Tongue (tissue), 2 donors: ENCODE data around the gene CERS6. TPM values are rescaled to one million over a fixed set of nuclear protein-coding genes. Genes with fewer than 3 reads are reported as not detected.

Experiments used
- DNase-seq: peaks from one replicate; pipeline ENCODE4 v3.0.0-alpha.2; 2015
- total RNA-seq: library from RNA; depleted of rRNA; stranded (reverse); fragments of >200 nt; gene quantifications from one replicate; pipeline ENCODE4 v1.2.3, GENCODE V29; 2014

Gene CERS6
- total RNA-seq, 1 donor from 2014 or later: 49.6 TPM

GRCh38 chr2:168602846-168603401 is 146.9 kb downstream of the CERS6 start:
- no peak for DNase-seq

DNA sequence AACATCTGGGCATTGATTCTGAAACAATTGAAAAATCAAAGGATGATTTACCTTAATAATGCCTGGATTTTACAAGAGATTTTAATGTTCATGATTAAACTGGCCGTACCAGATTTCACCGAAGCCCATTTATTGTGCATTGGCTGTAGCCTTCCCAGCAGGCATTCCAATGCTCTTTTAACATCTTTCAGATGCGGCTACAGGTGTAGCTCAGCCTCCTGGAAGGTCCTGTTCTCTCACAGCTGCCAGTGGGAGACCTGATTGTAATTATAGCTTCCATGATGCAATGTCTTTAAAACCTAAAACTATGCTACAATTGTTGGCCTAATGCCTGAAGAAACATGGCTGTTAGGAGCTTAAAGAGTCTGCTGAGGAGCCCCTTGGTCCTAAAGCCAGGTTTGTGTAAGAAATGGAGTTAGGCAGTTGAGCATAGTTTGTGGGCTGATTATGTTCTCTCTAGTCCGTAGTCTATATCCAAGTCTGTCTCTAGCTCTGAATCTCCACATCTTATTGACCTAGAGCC is 147.4 kb downstream of the CERS6 start:
- peak; percentile 52 for DNase-seq

GRCh38 chr2:168604252-168604651 is 148.2 kb downstream of the CERS6 start:
- no peak for DNase-seq

GRCh38 chr2:168607992-168608391 is 151.9 kb downstream of the CERS6 start:
- DNase-seq: no peak

- no peak for DNase-seq
Measured at GRCh38 chr2:168608796-168609195, 152.7 kb downstream of the CERS6 start.

DNA sequence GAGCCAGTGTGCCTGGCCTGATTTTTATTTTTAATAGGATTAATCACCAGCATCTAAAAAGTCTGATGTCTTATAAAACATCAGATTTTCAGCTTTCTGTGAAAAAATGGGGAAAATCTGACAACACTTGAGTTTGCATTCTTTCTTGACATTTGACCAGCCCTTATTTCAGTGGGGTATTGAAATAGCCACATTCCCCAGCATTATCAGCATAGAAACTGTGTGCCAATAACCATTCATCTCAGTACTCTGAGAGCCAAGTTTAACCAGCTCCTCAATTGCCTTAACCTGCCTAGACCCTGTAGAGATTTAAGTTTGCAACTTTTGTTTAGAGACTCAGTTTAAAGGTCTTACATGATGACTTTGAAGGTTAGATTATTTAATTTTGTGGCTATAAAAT is 155.0 kb downstream of the CERS6 start:
- DNase-seq: no peak

DNA sequence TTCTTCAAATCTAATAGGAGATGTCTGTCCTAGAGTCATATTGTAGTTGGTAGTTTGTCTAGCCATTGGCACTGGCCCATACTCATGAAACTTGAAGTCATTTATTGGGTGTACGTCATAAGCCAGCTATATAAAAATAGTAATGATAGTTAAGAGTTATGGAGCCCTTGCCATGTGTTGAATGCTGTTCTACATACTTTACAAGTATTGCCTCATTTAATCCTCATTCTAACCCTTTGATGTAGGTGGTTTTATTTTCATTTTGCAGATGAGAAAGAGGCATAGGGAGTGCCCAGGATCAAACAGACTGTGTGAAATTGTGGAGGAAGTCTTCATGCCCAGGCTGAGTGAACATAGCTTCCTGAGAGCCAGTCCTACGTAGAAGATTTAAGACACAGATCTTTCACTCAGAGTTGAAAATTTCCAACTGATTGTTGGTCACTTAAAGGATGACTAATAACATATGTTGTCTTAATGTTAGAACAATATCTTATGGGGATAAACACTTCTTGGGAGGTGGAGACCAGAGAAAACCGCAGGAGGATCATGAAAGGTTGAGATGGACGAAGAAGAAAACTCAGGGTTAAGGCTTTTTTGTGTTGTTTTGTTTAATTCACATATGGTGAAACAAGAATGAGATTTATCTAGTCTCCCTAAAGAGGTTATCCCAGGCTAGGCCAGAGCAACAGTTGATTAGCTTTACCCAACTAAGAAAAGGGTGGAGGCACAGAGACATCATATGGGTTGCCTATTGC is 156.0 kb downstream of the CERS6 start:
- no peak for DNase-seq

DNA sequence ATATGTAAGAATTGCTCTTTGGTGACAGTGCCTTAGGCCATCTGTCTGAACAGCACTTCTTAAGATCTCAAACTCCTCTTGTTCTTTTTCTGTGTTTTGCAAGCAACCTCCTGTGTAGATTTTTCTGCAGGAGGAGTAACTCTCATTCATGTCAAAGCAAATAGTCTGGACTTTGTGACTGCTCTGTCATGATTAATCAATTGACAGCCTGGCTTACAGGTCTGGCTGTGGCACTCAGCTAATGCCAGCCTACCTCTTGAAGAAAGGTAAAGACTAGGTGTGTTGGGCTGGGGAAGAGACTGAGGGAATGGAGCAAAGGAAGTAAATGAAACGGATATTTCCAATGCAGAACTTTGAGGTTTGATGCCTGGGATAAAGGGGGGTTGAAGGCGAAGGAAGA is 156.6 kb downstream of the CERS6 start:
- no peak for DNase-seq

DNA sequence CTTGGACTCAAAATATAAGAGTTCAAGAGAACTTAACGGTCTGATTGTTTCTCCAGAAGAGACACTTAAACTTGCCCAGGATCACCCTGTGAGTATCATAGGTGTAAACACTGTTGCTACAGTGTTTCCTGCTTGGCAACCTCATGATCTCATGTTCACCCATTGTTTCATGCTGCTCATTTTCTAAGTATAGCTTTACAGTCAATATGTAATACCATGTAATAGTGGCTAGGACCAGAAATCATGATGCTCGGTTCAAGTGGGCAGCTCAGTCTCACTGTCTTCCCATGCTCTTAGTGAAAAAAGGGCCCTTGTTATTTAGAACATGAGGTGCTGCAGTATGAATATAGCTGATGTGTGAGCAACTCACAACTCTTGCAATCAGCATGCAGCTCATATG is 157.5 kb downstream of the CERS6 start:
- no peak for DNase-seq

GRCh38 chr2:168614172-168615018 is 158.3 kb downstream of the CERS6 start:
- no peak for DNase-seq

DNA sequence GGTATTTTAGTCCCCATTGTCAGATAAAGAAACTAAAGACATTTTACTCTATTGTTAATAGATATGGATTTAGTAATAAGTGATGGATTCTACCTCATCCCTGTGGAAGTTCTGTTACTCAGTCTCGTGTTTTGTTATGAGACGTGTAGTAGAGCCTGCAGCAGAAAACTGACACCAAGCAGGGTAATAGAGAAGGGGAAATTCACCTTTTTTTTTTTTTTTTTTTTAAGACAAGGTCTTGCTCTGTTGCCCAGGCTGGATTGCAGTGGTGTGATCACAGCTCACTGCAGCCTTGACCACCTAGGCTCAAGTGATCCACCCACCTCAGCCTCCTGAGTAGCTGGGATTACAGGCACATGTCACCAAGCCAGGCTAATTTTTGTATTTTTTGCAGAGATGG is 164.5 kb downstream of the CERS6 start:
- no peak for DNase-seq

DNA sequence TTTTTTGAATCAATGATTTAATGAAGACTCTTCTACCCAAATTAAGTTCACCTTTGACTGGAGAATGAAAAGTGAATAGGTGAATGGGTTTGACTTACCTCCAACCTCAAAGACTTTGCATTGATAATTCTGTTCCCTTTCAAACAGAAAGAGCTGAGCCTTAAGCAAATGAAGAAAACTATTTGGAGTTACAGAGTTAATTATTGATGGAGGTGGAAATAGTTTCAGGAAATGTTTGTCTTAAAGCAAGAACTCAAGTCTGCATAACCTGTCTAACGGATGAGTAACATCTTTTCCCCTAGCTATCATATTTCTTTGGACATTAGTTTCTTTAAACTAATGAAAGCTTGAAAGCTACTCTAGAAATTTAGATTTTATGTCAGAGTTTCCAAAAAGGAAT is 166.5 kb downstream of the CERS6 start:
- DNase-seq: no peak

- no peak for DNase-seq
Measured at GRCh38 chr2:168624028-168624427, 168.0 kb downstream of the CERS6 start.

DNA sequence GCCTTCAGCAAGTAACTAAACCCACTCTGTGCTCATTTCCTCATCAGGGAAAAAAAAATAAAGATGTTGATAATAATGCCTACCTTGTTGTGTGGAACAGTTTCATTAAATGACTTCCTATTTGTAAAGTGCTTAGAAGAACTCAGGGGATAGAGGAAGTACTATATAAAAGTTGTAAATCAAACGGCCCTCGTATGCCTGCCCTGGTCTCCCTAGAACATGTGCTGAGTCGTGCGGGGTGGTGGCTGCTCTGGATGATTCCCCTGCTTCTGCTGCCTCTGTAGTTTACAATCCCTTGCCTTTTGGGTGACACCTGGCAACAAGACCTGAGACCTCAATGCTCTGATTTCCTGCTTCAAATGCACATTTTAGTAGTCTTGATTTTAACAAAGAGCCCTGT is 170.0 kb downstream of the CERS6 start:
- DNase-seq: no peak

GRCh38 chr2:168626647-168627046 is 170.6 kb downstream of the CERS6 start:
- DNase-seq: no peak

DNA sequence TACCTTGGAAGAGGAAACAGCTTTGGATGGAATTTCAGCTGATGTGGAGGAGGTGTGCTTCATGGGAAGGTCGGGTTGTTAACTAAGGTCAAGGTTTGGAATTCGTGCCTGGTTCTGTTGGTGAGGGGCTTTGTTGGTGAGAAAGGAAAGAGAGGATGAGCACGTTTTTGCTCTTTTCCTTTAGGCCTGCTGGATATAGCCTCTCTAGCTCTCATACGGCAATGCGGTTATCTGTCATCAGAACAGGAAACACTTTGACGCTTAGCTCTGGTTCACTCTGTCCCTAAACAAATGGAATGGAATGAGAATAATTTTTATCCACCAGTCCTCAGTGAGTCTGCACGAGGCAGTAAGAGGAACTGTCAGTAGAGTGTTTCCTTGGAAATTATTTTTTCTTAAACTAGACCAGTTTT is 176.6 kb downstream of the CERS6 start:
- peak; percentile 46 for DNase-seq

- peak; percentile 31 for DNase-seq
Measured at GRCh38 chr2:168633200-168633599, 177.1 kb downstream of the CERS6 start.

- no peak for DNase-seq
Measured at GRCh38 chr2:168633895-168634294, 177.8 kb downstream of the CERS6 start.

- peak; percentile 92 for DNase-seq
Measured at GRCh38 chr2:168635065-168635577, 179.0 kb downstream of the CERS6 start.

DNA sequence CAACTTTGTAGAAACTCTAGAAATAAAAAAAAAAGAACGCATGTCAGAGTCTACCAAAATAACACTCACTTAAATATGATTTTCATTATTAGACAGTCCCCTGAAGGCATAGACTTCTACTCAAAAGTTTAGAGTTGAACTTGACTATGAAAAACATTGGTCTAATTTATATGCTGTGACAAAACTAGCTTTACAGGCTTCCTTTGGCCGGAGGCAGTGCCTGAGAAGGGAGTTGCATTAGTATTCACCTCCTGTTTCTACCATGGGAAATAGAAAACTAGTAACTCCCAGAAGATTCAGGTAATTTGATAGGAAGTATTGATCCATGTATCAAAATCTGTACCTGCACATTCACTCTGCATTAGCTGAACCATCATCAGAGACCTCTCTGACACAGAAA is 182.9 kb downstream of the CERS6 start:
- DNase-seq: peak; percentile 33

GRCh38 chr2:168639441-168639898 is 183.4 kb downstream of the CERS6 start:
- peak; percentile 82 for DNase-seq

DNA sequence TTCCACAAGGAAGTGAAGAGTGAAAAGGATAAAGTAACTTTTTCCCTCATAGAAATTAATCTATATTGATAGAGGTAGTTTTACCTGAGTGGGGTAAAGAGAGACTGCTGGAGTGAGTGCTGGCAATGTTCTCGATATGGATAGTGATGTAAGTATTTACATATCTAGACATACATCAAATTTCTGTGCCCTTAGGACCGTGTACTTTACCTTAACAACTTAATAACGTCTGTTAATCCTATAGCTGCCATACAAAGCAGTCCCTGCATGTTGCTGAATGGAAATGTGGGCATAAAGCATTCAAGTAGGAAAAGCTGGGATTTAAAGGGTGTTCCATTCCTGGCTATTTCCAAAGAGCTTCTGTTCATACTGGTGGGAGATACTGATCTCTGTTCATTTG is 184.0 kb downstream of the CERS6 start:
- DNase-seq: no peak

- DNase-seq: no peak
Measured at GRCh38 chr2:168641636-168642035, 185.6 kb downstream of the CERS6 start.
